NT2/D1 (cell line): ENCODE data around the gene VEZF1.

Experiments
- SUZ12 ChIP-seq: IDR thresholded peaks from 2 replicates; pipeline ENCODE4 v1.6.1; 2011; ENCODE audit not compliant: insufficient read length, insufficient read depth; ENCODE audit errors: extremely low read depth
- YY1 ChIP-seq: IDR thresholded peaks from 2 replicates; pipeline ENCODE4 v1.6.1; 2011; ENCODE audit not compliant: insufficient read length, insufficient read depth
- ZNF274 ChIP-seq: IDR thresholded peaks from 2 replicates; pipeline ENCODE4 v1.6.1; 2011; ENCODE audit warnings: mild to moderate bottlenecking, low read depth, low read length

GRCh38 chr17:57962279-57963148 is 25.5 kb downstream of the VEZF1 start:
- TF ChIP-seq ZNF274: no peak
- no peak for TF ChIP-seq SUZ12
- no peak for TF ChIP-seq YY1
